Activated CD8-positive, alpha-beta memory T cell treated with anti-CD3 and anti-CD28 coated beads, Interleukin-2, amount 50 U/mL, for 1 hour (primary cell): ENCODE results near the gene PLEKHD1.

ENCODE experiments used
- DNase-seq: peaks from one replicate; pipeline ENCODE4 v3.0.0-alpha.2; 2020; ENCODE audit errors: extremely low read depth

Gene PLEKHD1

GRCh38 chr14:69547701-69548348, 63.3 kb downstream of the PLEKHD1 start:
- DNase-seq = no peak

GRCh38 chr14:69548566-69548965, 64.0 kb downstream of the PLEKHD1 start:
- no peak for DNase-seq

DNA sequence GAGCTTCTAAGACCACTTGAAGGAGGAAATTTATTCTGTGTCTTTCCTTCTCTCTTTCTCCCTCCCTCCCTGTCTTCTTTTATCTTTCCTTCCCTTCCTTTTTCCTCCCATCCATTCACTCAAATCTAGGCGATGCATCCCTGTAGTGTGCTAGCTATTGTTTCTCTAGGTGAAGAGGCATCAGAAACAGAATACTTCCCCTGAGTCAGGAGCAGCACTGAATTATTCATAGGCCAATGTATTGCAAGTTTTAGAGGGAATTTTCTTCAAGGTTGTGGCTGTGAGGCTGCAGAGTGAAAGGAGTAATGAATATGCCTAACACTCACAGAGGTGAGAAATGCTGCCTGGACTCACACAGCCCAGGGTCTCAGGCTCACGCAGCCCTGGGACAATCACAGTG, 67.0 kb downstream of the PLEKHD1 start:
- DNase-seq = no peak

- no peak for DNase-seq
These were observed 68.7 kb downstream of the PLEKHD1 start for GRCh38 chr14:69553252-69553651.

DNA sequence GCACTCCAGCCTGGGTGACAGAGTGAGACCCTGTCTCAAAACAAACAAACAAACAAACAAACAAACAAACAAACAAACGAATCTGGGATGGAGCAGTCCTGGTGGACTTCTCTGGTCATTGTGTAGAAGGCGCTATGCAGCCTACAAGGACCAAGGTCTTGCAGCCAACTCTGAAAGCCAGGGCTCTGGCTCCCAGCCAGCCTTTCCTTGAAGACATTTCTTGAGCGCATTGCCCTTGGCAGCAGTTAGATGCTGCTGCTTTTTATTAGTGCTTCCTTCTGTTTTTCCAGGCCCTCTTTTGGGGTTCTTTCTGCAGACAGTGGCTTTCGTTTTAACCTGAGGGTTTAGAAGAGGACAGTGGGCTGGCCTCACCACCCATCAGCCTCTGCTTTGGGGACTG, 70.0 kb downstream of the PLEKHD1 start:
- no peak for DNase-seq

- no peak for DNase-seq
These were observed 74.2 kb downstream of the PLEKHD1 start for GRCh38 chr14:69558774-69559173.

- no peak for DNase-seq
These were observed 75.1 kb downstream of the PLEKHD1 start for GRCh38 chr14:69559581-69560011.

GRCh38 chr14:69560826-69561225, 76.3 kb downstream of the PLEKHD1 start:
- DNase-seq = no peak

DNA sequence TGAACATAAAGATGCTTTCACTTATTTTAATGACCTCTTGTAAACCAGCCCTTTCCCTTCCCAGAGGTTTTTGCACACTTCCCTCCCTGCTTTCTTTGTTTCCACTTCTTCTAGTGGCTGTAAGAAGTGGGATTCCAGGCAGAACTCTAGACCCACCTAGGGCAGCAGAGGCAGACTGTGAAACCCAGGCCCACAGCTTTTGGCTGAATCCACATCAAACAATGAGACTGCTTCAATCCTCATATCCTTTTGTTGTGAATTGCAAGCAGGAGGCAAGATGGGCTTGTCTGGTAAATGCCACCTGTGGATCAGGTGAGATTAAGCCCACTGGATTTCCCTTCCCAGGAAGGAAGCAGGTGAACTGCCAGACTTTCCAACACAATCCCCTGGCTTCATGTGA, 77.4 kb downstream of the PLEKHD1 start:
- no peak for DNase-seq

DNA sequence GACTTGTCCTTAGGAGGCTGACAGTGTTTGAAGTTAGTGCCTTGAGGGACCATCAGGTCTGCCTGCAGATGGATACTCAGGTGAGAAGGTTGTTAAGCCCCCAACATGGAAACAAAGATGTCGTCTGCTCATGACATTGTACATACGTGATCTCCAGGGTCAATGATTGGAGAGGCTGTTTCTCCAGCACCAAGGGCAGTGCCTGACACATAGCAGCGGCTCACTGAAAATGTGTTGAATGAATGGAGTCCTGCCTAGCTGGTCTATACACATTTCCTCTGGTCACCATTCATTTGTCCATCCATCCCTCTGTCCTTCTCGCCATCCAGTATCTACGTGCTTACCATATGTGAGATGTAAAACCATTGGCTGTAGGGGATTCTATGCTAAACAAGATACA, 83.0 kb downstream of the PLEKHD1 start:
- no peak for DNase-seq

- no peak for DNase-seq
These were observed 85.3 kb downstream of the PLEKHD1 start for GRCh38 chr14:69569859-69570258.

- no peak for DNase-seq
These were observed 86.4 kb downstream of the PLEKHD1 start for GRCh38 chr14:69570836-69571330.

DNA sequence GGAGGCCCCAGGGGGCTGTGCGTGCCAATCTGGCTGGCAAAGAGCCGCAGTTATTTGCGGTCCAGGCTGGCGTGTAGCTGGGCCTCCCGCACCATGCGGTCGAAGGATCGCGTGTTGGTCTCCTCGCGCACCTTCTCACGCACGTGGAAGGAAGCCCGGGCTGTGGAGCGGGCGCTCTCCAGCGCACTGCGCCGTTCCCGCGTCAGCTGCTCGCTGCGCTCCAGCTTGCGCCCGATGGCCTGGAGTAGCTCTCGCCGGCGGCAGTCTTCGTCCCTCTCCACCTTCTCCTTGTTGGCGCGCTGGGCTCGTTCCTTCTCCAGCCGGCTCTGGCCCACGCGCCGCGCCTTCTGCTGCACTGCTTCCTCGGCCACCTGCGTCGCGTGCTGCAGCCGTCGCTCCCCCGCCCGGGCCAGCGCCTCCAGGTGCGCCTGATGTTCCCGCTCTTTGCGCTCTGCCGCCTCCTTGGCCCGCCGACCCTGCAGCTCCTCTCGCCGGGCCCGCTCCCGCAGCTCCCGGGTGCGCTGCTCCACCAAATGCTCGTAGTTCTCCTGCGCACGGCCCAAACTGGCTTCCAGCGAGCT, 87.0 kb downstream of the PLEKHD1 start:
- DNase-seq = no peak

GRCh38 chr14:69572030-69572840, 87.7 kb downstream of the PLEKHD1 start:
- no peak for DNase-seq

GRCh38 chr14:69572841-69573135, 88.3 kb downstream of the PLEKHD1 start:
- no peak for DNase-seq

DNA sequence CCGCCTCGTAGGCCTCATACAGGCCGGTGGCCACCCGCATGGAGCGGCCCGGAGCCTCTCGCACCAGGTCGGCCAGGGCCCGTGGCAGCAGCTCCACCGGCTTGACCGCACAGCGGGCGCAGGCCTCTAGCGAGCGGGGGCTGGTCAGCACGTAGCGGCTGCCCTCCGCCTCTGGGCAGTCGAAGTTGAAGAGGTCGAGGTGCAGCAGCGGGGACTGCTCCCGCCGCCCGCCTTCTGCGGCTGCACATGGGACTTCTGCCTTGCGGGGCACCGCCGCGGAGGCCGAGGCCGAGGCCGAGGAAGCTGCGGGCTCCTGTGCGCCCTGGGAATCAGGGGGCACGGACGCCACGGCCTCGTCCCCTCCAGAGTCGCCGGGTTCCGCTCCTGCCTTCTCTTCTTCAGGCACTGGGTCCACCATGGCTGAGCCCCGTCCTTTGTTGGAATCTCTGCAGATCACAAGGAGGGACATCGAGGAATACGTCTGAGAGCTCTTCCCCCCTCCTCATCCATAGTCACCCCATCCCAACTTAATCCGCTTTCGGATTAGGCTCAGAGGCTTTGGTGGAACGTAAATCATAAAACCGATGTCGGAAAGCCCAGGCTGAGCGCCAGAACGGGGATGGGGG, 88.8 kb downstream of the PLEKHD1 start:
- DNase-seq = no peak

GRCh38 chr14:69573831-69574262, 89.3 kb downstream of the PLEKHD1 start:
- no peak for DNase-seq

GRCh38 chr14:69574263-69574953, 89.9 kb downstream of the PLEKHD1 start, which contains the start of gene CCDC177:
CCDC177 (minus strand) TSS chr14:69574871; CDS start chr14:69573622, 1,249 bp downstream.
- DNase-seq = peak; percentile 21

DNA sequence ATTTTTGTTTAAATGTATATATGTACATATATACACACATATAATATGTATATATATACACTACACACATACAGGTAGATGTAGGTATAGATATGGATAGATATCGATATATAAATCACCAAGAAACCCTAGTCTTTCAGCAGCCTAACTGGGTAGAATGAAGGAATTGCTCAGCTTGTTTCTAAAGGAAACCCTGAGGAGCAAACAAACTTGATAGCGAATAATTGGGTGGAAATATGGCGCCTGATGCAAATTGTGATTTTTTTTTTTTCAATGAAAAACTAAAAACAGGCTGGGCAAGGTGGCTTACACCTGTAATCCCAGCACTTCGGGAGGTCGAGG, 90.4 kb downstream of the PLEKHD1 start:
- DNase-seq = no peak

DNA sequence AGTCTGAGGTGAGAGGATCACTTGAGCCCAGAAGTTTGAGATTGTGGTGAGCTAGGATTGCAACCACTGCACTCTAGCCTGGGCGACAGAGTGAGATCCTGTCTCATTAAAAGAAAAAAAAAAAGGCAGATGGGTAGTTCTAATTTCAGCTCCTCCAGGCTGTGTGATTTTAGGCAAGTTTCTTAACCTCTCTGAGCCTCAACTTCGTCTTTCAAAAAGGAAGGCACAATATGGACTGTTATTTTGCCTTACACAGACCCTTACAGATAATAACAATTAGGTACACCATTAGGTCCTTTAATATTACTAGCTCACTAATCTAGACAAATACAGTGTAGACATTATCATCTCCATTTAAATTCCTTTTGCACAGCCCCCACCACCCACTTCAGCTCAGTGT, 94.9 kb downstream of the PLEKHD1 start:
- DNase-seq = no peak

- no peak for DNase-seq
These were observed 95.6 kb downstream of the PLEKHD1 start for GRCh38 chr14:69580009-69580577.
